BLaER1 treated with 17β-estradiol and CSF1 and Interleukin-3, amounts not matched to agents 10 nM and 100 nM (cell line): ENCODE data around the gene INS.
"Not testable (repeated sequence)": the region's sequence is repeated elsewhere in the genome, so short reads cannot be mapped to it uniquely, and the experiment has no call there.

ENCODE experiments used
- H3K27ac ChIP-seq, 11 experiments: shearing (Covaris generic); formaldehyde crosslinking; 2 replicates each; pipeline ENCODE4 v1.8.1; 2022
- H3K27me3 ChIP-seq, 11 experiments: shearing (Covaris generic); formaldehyde crosslinking; 2 replicates each; pipeline ENCODE4 v1.8.1; 2022
- H3K36me3 ChIP-seq, 11 experiments: shearing (Covaris generic); formaldehyde crosslinking; 2 replicates each; pipeline ENCODE4 v1.8.1; 2022
- H3K4me1 ChIP-seq, 10 experiments: shearing (Covaris generic); formaldehyde crosslinking; 2 replicates each; pipeline ENCODE4 v1.8.1; 2022
- H3K4me2 ChIP-seq, 11 experiments: shearing (Covaris generic); formaldehyde crosslinking; 2 replicates each; pipeline ENCODE4 v1.8.1; 2022
- H3K4me3 ChIP-seq, 10 experiments: shearing (Covaris generic); formaldehyde crosslinking; 2 replicates each; pipeline ENCODE4 v1.8.1; 2022
- H3K9ac ChIP-seq, 11 experiments: shearing (Covaris generic); formaldehyde crosslinking; 2 replicates each; pipeline ENCODE4 v1.8.1; 2022
- H3K9me3 ChIP-seq, 11 experiments: shearing (Covaris generic); formaldehyde crosslinking; replicated peaks in 1 of 11; 2 replicates each; pipeline ENCODE4 v1.8.1; 2022
- H4K20me1 ChIP-seq, 11 experiments: shearing (Covaris generic); formaldehyde crosslinking; 2 replicates each; pipeline ENCODE4 v1.8.1; 2022
- Cebpa-rat ChIP-seq, 11 experiments: shearing (Covaris generic); IDR thresholded peaks; 2 replicates each; pipeline ENCODE4 v1.8.1; 2022

The INS gene

DNA sequence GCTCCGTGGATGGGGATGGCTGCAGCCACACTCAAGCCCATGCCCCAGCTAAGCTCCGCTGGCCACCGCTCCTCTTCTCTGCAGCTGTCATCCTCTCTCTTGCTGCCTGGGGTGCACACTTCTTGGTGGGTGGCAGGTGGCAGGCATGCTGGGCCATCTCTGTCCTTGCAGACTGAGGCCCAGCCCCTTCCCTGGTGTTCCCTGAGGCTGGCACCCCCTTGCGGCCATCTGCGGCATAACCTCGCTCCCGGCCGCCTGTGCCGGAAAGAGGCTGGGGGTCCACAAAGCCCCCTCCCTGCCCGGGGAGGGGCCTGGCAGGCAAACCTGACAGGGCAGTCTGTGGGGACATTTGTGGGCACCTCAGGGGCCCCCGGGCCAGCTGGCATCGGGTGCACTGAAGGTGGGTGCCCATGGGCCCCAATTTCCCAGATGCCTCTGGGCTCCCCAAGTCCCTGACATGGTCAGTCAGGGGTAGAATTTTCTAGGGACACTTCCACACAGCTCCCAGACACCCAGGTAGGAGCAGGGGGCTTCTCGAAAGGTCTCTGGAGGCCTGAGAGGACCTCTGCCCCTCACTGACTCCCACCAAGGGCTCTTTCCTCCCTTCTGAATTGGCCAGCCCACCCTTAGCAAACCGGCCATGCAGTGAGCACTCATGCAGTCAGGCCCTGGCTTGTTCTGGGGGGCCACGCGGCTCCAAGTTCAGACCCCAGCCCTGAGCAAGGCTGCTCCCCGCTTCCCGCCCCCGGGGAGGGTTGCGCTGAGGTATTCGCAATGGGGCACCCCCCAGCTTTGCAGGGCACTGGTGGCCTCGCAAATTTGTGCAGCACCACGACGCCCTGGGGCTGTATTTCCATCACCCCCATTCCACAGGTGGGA is 34.1 kb upstream of the INS start:
- no peak overlapping the region for H3K4me3 ChIP-seq
- peaks cover 42 to 61% (median 54%) of the 10 kb centered on the region in 10 experiments for H3K4me1 ChIP-seq
- H3K36me3 ChIP-seq: no peaks in the 10 kb centered on the region
- peaks cover 0 to 15% (median 12%) of the 10 kb centered on the region in 11 experiments; a peak in 14 of 22 replicates for H3K27me3 ChIP-seq
- peaks cover 0 to 9% (median 0%) of the 10 kb centered on the region in 11 experiments; a peak in 3 of 22 replicates for H4K20me1 ChIP-seq
- H3K9me3 ChIP-seq: no peaks in the 10 kb centered on the region
- H3K27ac ChIP-seq: no peak overlapping the region
- peak overlapping the region in 6 of 11 experiments; percentile 8 to 53 (median 26); a peak in 8 of 22 replicates for H3K4me2 ChIP-seq
- no peak for TF ChIP-seq Cebpa-rat (IDR thresholded peaks at IDR 0.05)
- no peak overlapping the region for H3K9ac ChIP-seq

DNA sequence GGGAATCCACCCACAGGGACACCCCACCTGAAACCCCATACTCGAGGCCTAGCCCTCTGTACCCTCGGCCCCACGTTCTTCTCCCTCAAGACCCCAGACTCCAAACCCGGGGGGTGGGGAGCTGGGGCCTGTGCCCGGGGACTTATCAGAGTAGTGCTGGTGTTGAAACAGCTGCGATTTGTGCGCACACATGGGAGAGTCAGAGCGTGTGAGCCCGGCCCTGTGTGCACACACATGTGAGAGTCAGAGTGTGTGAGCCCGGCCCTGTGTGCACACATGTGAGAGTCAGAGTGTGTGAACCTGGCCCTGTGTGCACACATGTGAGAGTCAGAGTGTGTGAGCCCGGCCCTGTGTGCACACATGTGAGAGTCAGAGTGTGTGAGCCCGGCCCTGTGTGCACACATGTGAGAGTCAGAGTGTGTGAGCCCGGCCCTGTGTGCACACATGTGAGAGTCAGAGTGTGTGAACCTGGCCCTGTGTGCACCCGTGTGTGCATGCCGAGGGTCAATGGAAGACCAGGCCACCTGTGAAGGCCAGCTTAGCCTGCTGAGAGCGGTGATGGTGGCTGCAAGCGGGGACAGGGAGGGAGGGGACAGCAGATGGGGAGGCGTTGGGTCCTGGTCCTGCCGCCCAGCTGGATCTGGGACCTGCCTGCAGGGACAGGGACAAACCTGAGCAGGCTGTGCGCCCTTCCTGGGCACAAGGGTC is 33.0 kb upstream of the INS start:
- not testable (repeated sequence) for H3K36me3 ChIP-seq, H3K9ac ChIP-seq, H4K20me1 ChIP-seq, H3K9me3 ChIP-seq, H3K4me2 ChIP-seq, H3K4me3 ChIP-seq, H3K27ac ChIP-seq
- Histone ChIP-seq H3K4me1 (peaks cover 43 to 68% (median 55%) of the 10 kb centered on the region in 10 experiments), H3K27me3 (peaks cover 0 to 15% (median 12%) of the 10 kb centered on the region in 11 experiments; a peak in 14 of 22 replicates)

DNA sequence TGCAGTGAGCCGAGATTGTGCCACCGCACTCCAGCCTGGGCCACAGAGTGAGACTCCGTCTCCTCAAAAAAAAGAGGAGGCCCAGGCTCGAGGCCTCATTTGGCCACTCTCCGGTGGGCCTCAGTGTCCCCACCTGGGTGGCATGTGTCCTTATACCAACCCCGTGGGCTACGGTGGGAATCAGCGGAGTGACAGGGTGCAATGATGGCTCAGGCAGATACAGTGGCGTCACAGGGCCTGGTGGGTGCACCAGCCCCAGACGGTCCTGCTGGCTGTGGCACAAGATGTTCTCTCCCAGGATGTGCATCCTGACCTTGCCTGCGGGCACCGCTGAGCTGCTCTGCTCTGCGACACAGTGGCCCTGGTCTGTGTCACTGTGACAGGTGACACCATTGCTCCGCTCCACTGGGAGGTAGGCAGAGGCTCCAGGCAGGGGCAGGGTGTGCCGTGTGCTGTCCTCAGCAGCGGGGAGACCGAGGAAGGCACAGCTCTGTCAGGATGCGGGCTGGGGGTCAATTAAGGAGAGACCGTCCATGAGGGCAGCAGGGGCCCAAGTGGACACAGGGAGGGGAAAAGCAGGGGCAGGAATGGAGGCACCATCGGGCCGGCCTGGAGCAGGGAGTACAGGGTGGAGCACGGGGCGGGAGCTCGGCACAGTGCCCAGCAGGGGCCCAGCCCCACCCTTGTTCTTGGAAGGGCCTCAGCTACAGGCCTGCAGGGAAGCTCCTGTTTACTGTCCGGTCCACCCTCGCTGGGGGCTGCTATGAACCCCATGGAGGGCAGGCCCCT is 32.3 kb upstream of the INS start:
- H3K4me2 ChIP-seq: no peak overlapping the region
- no peak overlapping the region for H3K9ac ChIP-seq
- no peaks in the 10 kb centered on the region for H3K9me3 ChIP-seq
- H3K36me3 ChIP-seq: no peaks in the 10 kb centered on the region
- TF ChIP-seq Cebpa-rat (IDR thresholded peaks at IDR 0.05): no peak
- H4K20me1 ChIP-seq: peaks cover 0 to 2% (median 0%) of the 10 kb centered on the region in 11 experiments; a peak in 1 of 22 replicates
- H3K4me1 ChIP-seq: peaks cover 35 to 61% (median 47%) of the 10 kb centered on the region in 10 experiments
- peaks cover 0 to 15% (median 12%) of the 10 kb centered on the region in 11 experiments; a peak in 14 of 22 replicates for H3K27me3 ChIP-seq
- H3K4me3 ChIP-seq: no peak overlapping the region
- H3K27ac ChIP-seq: no peak overlapping the region

DNA sequence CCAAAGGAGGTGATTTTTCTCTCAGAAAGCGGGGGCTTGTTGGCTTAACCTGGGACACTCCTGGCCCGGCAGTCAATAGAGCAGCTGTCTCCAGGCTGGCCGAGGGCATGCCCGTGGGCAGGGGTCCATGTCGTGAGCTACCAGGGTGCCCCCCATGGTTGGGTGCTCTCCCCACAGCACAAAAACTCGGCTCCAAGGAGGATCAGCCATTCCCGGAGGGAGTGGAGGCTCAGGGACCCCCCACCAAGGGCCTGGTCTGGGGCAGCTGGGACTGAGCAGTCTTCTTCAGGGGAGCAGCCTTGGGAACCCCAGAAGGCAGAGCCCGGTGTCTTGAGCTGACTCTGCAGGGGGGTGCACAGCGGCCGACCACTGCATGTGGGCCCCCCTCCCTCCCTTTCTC is 31.4 kb upstream of the INS start:
- H3K9me3 ChIP-seq: no peaks in the 10 kb centered on the region
- H3K4me3 ChIP-seq: no peak overlapping the region
- peak overlapping the region in 5 of 11 experiments; percentile 76 to 83 (median 80); a peak in 5 of 22 replicates for H3K27ac ChIP-seq
- peak overlapping the region in 9 of 11 experiments; percentile 55 to 73 (median 68); a peak in 10 of 22 replicates for H3K4me2 ChIP-seq
- H3K9ac ChIP-seq: peak overlapping the region in 1 of 11 experiments; percentile 2; a peak in 1 of 22 replicates
- no peaks in the 10 kb centered on the region; a peak in 1 of 22 replicates for H4K20me1 ChIP-seq
- no peaks in the 10 kb centered on the region for H3K36me3 ChIP-seq
- peaks cover 0 to 15% (median 12%) of the 10 kb centered on the region in 11 experiments; a peak in 14 of 22 replicates for H3K27me3 ChIP-seq
- H3K4me1 ChIP-seq: peaks cover 28 to 53% (median 39%) of the 10 kb centered on the region in 10 experiments
- TF ChIP-seq Cebpa-rat (IDR thresholded peaks at IDR 0.05): no peak

DNA sequence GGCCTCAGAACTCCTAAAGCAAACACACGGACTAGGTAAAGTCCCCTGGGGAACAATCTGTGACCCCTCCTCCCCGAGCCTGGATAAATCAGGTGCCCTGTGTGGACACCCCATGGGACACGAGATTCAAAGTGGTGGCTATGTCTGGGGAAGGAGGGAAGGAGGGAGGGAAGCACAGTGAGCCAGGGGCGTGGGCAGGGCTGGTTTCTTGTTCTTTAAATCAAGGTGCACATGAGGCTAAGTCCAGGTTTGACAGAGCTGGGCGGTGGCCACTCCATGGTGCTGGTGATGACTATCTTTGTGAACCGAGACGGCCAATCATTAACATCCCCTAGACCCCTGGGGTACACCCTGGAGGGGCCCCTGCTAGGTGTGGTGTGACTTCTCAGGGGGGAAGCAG is 30.9 kb upstream of the INS start:
- Histone ChIP-seq H3K4me3 (no peak overlapping the region), H4K20me1 (no peaks in the 10 kb centered on the region), H3K9ac (peak overlapping the region in 6 of 11 experiments; percentile 49 to 73 (median 64); a peak in 4 of 22 replicates), H3K36me3 (no peaks in the 10 kb centered on the region), H3K4me1 (peaks cover 28 to 51% (median 42%) of the 10 kb centered on the region in 10 experiments), H3K27ac (peak overlapping the region in 10 of 11 experiments; percentile 59 to 83 (median 77); a peak in 19 of 22 replicates), H3K4me2 (peak overlapping the region; percentile 55 to 73 (median 66)), H3K9me3 (no peaks in the 10 kb centered on the region), H3K27me3 (peaks cover 0 to 14% (median 10%) of the 10 kb centered on the region in 11 experiments; a peak in 14 of 22 replicates)
- TF ChIP-seq Cebpa-rat (IDR thresholded peaks at IDR 0.05): no peak

DNA sequence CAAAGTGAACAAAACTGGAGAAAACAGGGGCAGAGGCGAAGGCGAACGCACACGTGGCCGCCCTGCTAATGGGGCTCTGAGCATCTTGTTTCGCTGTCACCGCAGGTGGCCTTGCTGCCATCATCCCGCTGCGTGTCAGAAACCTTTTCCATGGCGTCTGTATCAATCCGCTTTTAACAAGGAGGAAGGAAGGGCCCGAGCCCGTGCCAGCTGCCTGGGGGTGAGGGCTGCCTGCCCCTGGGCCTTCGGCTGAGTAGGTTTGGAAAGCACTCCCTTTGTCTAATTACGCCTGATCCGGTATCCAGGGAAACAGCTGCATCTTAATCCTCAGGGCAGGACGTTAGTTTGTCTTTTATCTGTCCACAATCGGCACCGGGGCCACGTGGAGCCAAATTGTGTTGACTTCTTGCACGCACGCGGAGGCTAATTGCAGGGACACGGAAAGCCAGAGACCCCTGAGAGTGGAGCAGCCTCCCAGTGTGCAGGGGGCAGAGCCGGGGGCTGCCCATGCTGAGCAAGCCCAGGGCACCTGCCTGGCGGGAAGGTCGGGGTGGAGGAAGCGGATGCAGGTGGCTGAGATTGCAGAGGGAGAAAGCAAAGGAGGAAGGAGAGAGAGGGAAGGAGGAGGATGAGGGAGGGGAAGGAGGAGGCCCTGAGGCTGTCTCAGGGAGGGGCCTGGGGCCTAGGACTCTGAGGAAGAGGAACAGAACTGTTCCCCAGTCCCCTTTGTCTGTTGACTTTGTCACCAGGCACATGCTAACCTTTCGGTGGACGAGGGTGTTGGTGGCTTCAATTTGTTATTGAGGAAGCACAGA is 29.9 kb upstream of the INS start:
- Histone ChIP-seq H3K9ac (peak overlapping the region in 10 of 11 experiments; percentile 19 to 73 (median 56); a peak in 20 of 22 replicates), H3K9me3 (no peaks in the 10 kb centered on the region), H4K20me1 (no peaks in the 10 kb centered on the region), H3K4me1 (peaks cover 28 to 58% (median 52%) of the 10 kb centered on the region in 10 experiments), H3K27ac (peak overlapping the region in 10 of 11 experiments; percentile 59 to 83 (median 77); a peak in 20 of 22 replicates), H3K36me3 (no peaks in the 10 kb centered on the region), H3K4me3 (no peak overlapping the region), H3K4me2 (peak overlapping the region; percentile 55 to 73 (median 66)), H3K27me3 (peaks cover 0 to 6% (median under 1%) of the 10 kb centered on the region in 11 experiments; a peak in 5 of 22 replicates)
- TF ChIP-seq Cebpa-rat (IDR thresholded peaks at IDR 0.05): no peak

DNA sequence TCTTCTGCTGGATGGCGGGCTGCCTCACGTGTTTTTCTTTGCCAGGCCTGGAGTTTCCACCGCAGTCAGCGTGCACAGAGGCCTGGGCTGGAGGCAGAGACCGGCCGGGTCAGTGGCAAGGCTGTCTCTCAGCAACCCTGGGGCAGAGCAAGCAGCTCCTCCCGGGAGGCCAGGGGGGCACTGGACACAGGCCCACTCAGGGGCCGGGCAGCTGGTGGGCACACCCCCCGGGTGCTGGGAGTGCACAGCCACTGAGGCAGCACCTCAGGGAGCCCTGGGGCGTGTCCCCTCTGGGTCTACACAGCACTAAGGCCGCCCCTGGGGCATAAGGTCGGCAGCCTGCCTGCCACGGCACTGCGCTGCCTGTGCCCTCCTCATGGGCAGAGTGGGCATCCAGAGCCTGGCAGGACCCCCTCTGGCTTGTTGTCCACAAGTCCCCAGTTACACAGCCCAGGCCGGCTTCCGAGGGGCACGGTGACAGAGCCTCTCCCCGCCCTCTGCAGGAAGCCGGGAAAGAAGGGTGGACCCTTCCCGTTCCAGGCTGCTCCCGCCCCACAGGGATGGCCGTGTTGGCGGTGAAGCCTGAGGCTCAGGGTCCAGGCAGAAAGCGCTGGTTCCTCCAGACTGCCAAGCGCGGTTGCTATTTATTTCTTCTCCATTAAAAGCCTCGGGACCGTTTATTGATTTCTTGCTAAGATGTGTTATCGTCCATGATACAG is 29.1 kb upstream of the INS start:
- Histone ChIP-seq H3K4me3 (no peak overlapping the region), H4K20me1 (no peaks in the 10 kb centered on the region), H3K36me3 (no peaks in the 10 kb centered on the region), H3K9ac (peak overlapping the region in 10 of 11 experiments; percentile 19 to 73 (median 54); a peak in 18 of 22 replicates), H3K4me2 (peak overlapping the region; percentile 55 to 73 (median 66)), H3K27ac (peak overlapping the region in 9 of 11 experiments; percentile 59 to 83 (median 78); a peak in 18 of 22 replicates), H3K27me3 (no peaks in the 10 kb centered on the region), H3K9me3 (no peaks in the 10 kb centered on the region), H3K4me1 (peaks cover 28 to 63% (median 57%) of the 10 kb centered on the region in 10 experiments)
- no peak for TF ChIP-seq Cebpa-rat (IDR thresholded peaks at IDR 0.05)
